ENCODE measurements around the gene ELL. TPM values are rescaled to one million over a fixed set of nuclear protein-coding genes. Genes with fewer than 3 reads are reported as not detected.

Gene ELL
- total RNA-seq, 6 donors from 2014 or later: 19.8 to 66.0 (median 22.4) TPM

- 12 to 60% methylated on average over 1 to 21 of the region's 30 CpGs for WGBS, 2 donors
- Histone ChIP-seq H3K27ac (peak overlapping the region; percentile 87 to 94 (median 91)), H3K27me3 (no peaks in the 10 kb centered on the region), H3K4me3 (peak overlapping the region in 3 of 4 donors; percentile 38 to 82 (median 80)), H3K9me3 (no peaks in the 10 kb centered on the region), H3K4me1 (peaks cover 64 to 80% (median 65%) of the 10 kb centered on the region in 4 donors), H3K36me3 (no peaks in the 10 kb centered on the region)
- DNase-seq (peak in 1 of 2 donors; percentile 89), ATAC-seq (ENCODE audit: low FRiP score in 2 of 2) (peak; percentile 0)
- TF ChIP-seq EP300 (IDR thresholded peaks at IDR 0.05) (no peak), POLR2A (IDR thresholded peaks at IDR 0.05) (no peak), POLR2AphosphoS5 (IDR thresholded peaks at IDR 0.05) (no peak)
- TF ChIP-seq, protein P1, sequence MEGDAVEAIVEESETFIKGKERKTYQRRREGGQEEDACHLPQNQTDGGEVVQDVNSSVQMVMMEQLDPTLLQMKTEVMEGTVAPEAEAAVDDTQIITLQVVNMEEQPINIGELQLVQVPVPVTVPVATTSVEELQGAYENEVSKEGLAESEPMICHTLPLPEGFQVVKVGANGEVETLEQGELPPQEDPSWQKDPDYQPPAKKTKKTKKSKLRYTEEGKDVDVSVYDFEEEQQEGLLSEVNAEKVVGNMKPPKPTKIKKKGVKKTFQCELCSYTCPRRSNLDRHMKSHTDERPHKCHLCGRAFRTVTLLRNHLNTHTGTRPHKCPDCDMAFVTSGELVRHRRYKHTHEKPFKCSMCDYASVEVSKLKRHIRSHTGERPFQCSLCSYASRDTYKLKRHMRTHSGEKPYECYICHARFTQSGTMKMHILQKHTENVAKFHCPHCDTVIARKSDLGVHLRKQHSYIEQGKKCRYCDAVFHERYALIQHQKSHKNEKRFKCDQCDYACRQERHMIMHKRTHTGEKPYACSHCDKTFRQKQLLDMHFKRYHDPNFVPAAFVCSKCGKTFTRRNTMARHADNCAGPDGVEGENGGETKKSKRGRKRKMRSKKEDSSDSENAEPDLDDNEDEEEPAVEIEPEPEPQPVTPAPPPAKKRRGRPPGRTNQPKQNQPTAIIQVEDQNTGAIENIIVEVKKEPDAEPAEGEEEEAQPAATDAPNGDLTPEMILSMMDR (IDR thresholded peaks at IDR 0.05): no peak
These were observed 103.8 kb downstream of the ELL start for GRCh38 chr19:18418029-18418482.

DNA sequence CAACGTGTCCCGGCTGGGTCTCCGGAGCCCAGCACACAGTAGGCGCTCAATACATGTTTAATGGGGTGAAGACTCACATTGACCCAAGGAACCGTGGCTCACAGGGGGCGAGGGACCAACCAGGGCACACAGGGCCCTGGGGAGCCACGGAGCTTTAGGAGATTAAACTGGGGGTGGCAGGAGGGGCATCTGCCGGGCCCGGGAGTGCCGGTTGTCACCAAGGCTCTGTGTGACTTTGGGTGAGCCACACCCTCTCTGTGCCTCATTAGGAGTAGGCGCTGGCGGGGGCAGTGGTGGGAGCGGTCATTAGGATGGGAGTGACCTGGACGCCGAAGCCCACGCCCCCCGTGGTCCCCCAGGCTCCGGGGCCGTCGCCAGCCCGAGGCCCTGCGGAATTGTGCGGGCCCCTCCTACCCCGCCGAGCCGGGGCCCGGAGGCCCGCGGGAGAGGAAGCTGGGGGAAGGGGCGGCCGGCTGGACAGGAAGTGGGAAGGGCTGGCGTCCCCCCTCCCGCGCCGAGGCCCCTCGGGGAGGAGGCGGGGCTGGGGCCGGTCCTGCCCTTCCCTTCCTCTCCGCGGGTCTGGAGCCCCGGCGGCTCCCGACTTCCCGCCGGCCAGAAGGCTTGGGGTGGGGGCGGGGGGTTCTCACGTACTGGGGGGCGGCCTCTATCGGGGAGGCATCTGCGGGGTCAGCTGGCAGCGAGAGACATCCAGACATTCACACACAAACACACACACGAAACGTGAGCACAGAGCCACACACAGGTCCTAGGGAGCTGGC is 104.4 kb downstream of the ELL start:
- WGBS, 2 donors: 0 to 1% methylated on average over 14 to 17 of the region's 53 CpGs
- peak overlapping the region; percentile 87 to 94 (median 91) for H3K27ac ChIP-seq
- no peaks in the 10 kb centered on the region for H3K9me3 ChIP-seq
- no peaks in the 10 kb centered on the region for H3K27me3 ChIP-seq
- peaks cover 60 to 74% (median 63%) of the 10 kb centered on the region in 4 donors for H3K4me1 ChIP-seq
- no peaks in the 10 kb centered on the region for H3K36me3 ChIP-seq
- ATAC-seq (ENCODE audit: low FRiP score in 2 of 2) (peak; percentile 38 to 71), DNase-seq (peak; percentile 82 to 93)
- H3K4me3 ChIP-seq: peak overlapping the region in 3 of 4 donors; percentile 38 to 82 (median 80)
- TF ChIP-seq, protein P1 (IDR thresholded peaks at IDR 0.05): peak in 2 of 6 experiments; percentile 3 to 13
- TF ChIP-seq EP300 (IDR thresholded peaks at IDR 0.05) (peak in 1 of 4 donors; percentile 11), POLR2A (IDR thresholded peaks at IDR 0.05) (peak in 3 of 4 donors; percentile 28 to 68 (median 42)), POLR2AphosphoS5 (IDR thresholded peaks at IDR 0.05) (peak; percentile 61 to 67)

GRCh38 chr19:18416778-18417249 is 105.1 kb downstream of the ELL start:
- ATAC-seq (ENCODE audit: low FRiP score in 2 of 2): peak; percentile 69 to 81
- Histone ChIP-seq H3K4me3 (peak overlapping the region in 3 of 4 donors; percentile 38 to 82 (median 80)), H3K27ac (peak overlapping the region; percentile 87 to 94 (median 91)), H3K4me1 (peaks cover 60 to 74% (median 63%) of the 10 kb centered on the region in 4 donors), H3K9me3 (no peaks in the 10 kb centered on the region), H3K27me3 (no peaks in the 10 kb centered on the region), H3K36me3 (no peaks in the 10 kb centered on the region)
- peak; percentile 24 to 29 for TF ChIP-seq POLR2AphosphoS5 (IDR thresholded peaks at IDR 0.05)
- no peak for TF ChIP-seq EP300 (IDR thresholded peaks at IDR 0.05)
- TF ChIP-seq POLR2A (IDR thresholded peaks at IDR 0.05): peak in 1 of 4 donors; percentile 23
- peak; percentile 86 to 95 for DNase-seq
- 1 to 2% methylated on average over 34 of the region's 44 CpGs for WGBS, 2 donors

DNA sequence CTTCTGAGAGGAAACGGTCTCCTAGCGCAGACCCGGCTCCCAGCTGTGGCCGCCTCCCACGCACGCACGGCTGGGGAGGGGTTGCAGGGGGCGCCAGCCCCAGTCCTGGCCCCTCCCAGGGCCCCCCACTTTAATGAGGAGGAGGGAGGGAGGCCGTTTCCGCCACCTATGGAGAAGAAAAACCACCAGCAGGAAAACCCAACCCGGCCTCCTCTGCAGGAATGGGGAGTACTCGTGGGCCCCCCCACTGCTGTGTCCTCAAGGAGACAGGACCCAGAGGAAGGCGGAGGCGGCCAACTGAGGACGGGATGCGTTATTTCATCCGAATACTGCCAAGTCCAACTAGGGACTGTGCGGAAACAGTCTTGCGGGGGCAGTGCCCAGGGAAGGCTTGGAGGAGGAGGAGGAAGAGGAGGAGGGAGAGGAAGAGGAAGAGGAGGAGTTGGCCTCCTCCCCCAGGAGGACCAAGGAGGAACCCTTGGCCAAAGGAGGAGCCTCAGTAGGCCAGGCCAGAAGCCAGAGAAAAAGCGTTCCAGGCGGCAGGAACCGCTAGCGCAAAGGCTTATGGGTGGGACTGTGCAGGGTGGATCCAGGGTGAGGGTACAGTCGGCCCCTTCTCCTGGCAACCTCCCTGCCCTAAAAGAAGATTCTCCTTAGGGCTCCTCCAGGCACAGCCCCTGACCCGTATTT is 106.5 kb downstream of the ELL start:
- Histone ChIP-seq H3K4me3 (peak overlapping the region in 3 of 4 donors; percentile 18 to 38 (median 37)), H3K4me1 (peaks cover 49 to 63% (median 52%) of the 10 kb centered on the region in 4 donors), H3K36me3 (no peaks in the 10 kb centered on the region), H3K9me3 (no peaks in the 10 kb centered on the region), H3K27ac (peak overlapping the region; percentile 87 to 94 (median 91)), H3K27me3 (no peaks in the 10 kb centered on the region)
- TF ChIP-seq EP300 (IDR thresholded peaks at IDR 0.05): no peak
- TF ChIP-seq, protein P1 (IDR thresholded peaks at IDR 0.05): no peak
- peak; percentile 68 to 76 for TF ChIP-seq POLR2AphosphoS5 (IDR thresholded peaks at IDR 0.05)
- peak in 1 of 4 donors; percentile 59 for TF ChIP-seq POLR2A (IDR thresholded peaks at IDR 0.05)
- WGBS, 2 donors: 14 to 41% methylated on average over 20 to 25 of the region's 25 CpGs
- DNase-seq: peak in 1 of 2 donors; percentile 83
- ATAC-seq (ENCODE audit: low FRiP score in 2 of 2): peak; percentile 15 to 19

Measured in upper lobe of left lung (tissue), 6 donors.